Motor neuron (in vitro differentiated cells): ENCODE data around the gene MAGI1. TPM values are rescaled to one million over a fixed set of nuclear protein-coding genes. Genes with fewer than 3 reads are reported as not detected.
A peak's percentile ranks its signal among the peaks of the same experiment; 100 is the strongest.

Experiments used
- ATAC-seq, 8 experiments: fragments of 200-7000 bp; cut with Tn5 transposase; replicated peaks in 6 of 8; 2 replicates each; pipeline ENCODE4 v1.8.0; 2021; ENCODE audit warnings: mild to moderate bottlenecking in 8 of 8, moderate library complexity in 8 of 8
- H3K27ac ChIP-seq, 2 donors: fragments of 250-450 bp; sonication (Bioruptor Pico); 2 replicates each; pipeline ENCODE4 v1.9.0; 2021; ENCODE audit warnings: antibody characterized with exemption in 2 of 2, mild to moderate bottlenecking in 2 of 2, moderate library complexity in 1 of 2
- H3K4me1 ChIP-seq, 2 donors: fragments of 250-450 bp; sonication (Bioruptor Pico); replicated peaks in 1 of 2; 2 replicates each; pipeline ENCODE4 v1.6.1; 2021; ENCODE audit warnings: antibody characterized with exemption in 2 of 2, mild to moderate bottlenecking in 2 of 2, moderate library complexity in 1 of 2
- H3K4me3 ChIP-seq, 5 donors: fragments of 250-450 bp; sonication (Bioruptor Pico); 2 replicates each; pipeline ENCODE4 v1.9.0; 2021; ENCODE audit warnings: antibody characterized with exemption in 5 of 5, mild to moderate bottlenecking in 5 of 5, moderate library complexity in 4 of 5
- WGBS, 10 experiments: fragments of 450-650 bp; shearing (Covaris generic); methylation state at CpG; one replicate each; pipeline ENCODE4 v1.0.0; 2022; 5-methylcytosine and 5-hydroxymethylcytosine counted together
- in situ Hi-C, 9 experiments: fragments of 400-800 bp; cut with MboI; loops; one replicate each; pipeline ENCODE4 v1.15.0; 2021; ENCODE audit warnings: low sequenced_read_pairs in 9 of 9, low pct_unique_long_range_greater_than_20kb in 2 of 9; ENCODE audit not compliant: unreplicated experiment in 9 of 9
- total RNA-seq, 8 experiments: library from RNA; unstranded; fragments of 300-600 nt; gene quantifications; 2 replicates each; pipeline versions ENCODE4 v1.2.3 to v1.2.4, GENCODE V29; 2022

The MAGI1 gene
- total RNA-seq, 8 experiments from 2014 or later = 25.3 to 66.3 (median 38.2) TPM

GRCh38 chr3:65974509-65974908 lies 64.2 kb downstream of the MAGI1 start:
- in situ Hi-C loops = no loop called here
- H3K27ac ChIP-seq = no peak overlapping the region
- peak in 2 of 8 experiments; percentile 30 to 54 for ATAC-seq
- 65 to 100% (median 100%) methylated on average over 1 to 3 of the region's 4 CpGs; no CpG with 5 or more reads in 1 of the 10 experiments for WGBS, 10 experiments
- H3K4me1 ChIP-seq = peaks cover 0 to 5% of the 10 kb centered on the region in 2 donors
- H3K4me3 ChIP-seq = no peak overlapping the region

- WGBS, 10 experiments = 60 to 100% (median 90%) methylated on average over 1 of the region's 1 CpG; no CpG with 5 or more reads in 3 of the 10 experiments
- no peak for ATAC-seq
- no peak overlapping the region for H3K27ac ChIP-seq
- no peaks in the 10 kb centered on the region for H3K4me1 ChIP-seq
- in situ Hi-C loops = no loop called here
- H3K4me3 ChIP-seq = no peak overlapping the region
Measured at GRCh38 chr3:65972765-65973164, 66.0 kb downstream of the MAGI1 start.

- H3K4me1 ChIP-seq = no peaks in the 10 kb centered on the region
- H3K4me3 ChIP-seq = no peak overlapping the region
- WGBS, 10 experiments = 20 to 83% (median 72%) methylated on average over 1 to 7 of the region's 7 CpGs; no CpG with 5 or more reads in 1 of the 10 experiments
- in situ Hi-C loops = no loop called here
- ATAC-seq = peak in 3 of 8 experiments; percentile 16 to 63 (median 39)
- no peak overlapping the region for H3K27ac ChIP-seq
Measured at GRCh38 chr3:65971293-65972252, 67.1 kb downstream of the MAGI1 start.

DNA sequence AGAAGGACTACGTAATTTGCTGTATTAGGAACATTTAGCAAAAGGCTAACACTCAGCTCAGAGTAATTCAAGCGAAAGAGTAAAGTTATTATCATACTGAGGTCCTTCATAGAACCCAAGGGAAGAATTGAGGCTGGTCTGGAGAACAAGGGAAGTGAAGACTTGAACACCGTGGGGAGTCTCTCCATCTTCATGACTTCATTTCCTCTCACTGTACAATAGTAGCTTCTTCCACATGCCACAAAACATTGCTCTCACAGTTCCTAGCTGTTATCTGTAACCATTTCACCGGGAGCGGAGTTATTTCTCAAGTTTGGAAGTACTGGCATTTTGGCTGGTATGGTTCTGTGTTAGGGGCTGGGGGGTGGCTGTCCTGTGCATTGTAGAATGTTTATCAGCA lies 69.7 kb downstream of the MAGI1 start:
- ATAC-seq = no peak
- Histone ChIP-seq H3K4me3 (no peak overlapping the region), H3K27ac (no peak overlapping the region), H3K4me1 (no peaks in the 10 kb centered on the region)
- in situ Hi-C loops = no loop called here
- 80 to 100% (median 93%) methylated on average over 1 to 5 of the region's 5 CpGs; no CpG with 5 or more reads in 1 of the 10 experiments for WGBS, 10 experiments

- ATAC-seq = no peak
- no peaks in the 10 kb centered on the region for H3K4me1 ChIP-seq
- no peak overlapping the region for H3K27ac ChIP-seq
- WGBS, 10 experiments = 82 to 100% (median 100%) methylated on average over 1 to 3 of the region's 3 CpGs; no CpG with 5 or more reads in 3 of the 10 experiments
- no peak overlapping the region for H3K4me3 ChIP-seq
- in situ Hi-C loops = no loop called here
Measured at GRCh38 chr3:65967451-65967850, 71.3 kb downstream of the MAGI1 start.

GRCh38 chr3:65964838-65965237 lies 73.9 kb downstream of the MAGI1 start:
- Histone ChIP-seq H3K27ac (no peak overlapping the region), H3K4me3 (no peak overlapping the region), H3K4me1 (no peaks in the 10 kb centered on the region)
- 30 to 100% (median 77%) methylated on average over 1 to 3 of the region's 3 CpGs; no CpG with 5 or more reads in 2 of the 10 experiments for WGBS, 10 experiments
- in situ Hi-C loops = no loop called here
- peak in 1 of 8 experiments; percentile 87 for ATAC-seq

- in situ Hi-C loops = no loop called here
- H3K4me1 ChIP-seq = no peaks in the 10 kb centered on the region
- no peak overlapping the region for H3K27ac ChIP-seq
- 0 to 100% (median 92%) methylated on average over 1 to 5 of the region's 5 CpGs; no CpG with 5 or more reads in 1 of the 10 experiments for WGBS, 10 experiments
- ATAC-seq = peak in 6 of 8 experiments; percentile 12 to 89 (median 53)
- no peak overlapping the region for H3K4me3 ChIP-seq
Measured at GRCh38 chr3:65963787-65964677, 74.7 kb downstream of the MAGI1 start.

DNA sequence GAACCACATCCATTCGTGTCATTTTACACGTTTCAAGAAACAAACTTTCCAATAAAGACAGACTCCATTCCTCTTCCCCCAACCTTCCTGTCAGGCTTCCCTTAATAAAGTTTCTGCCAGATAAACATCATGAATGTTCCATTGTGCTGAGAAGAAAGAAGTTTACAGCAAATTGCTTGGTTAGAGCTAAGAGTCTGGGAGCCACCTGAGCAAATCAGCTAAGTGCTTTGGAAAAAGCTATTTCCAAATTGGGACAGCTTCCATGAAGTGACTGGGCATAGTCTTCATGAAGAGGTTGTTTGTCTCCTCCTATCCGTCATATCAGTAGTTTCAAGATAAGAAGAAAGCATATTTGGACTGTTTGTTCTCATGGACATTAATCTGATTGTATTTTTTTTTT lies 77.0 kb downstream of the MAGI1 start:
- no peaks in the 10 kb centered on the region for H3K4me1 ChIP-seq
- in situ Hi-C loops = no loop called here
- no peak overlapping the region for H3K27ac ChIP-seq
- H3K4me3 ChIP-seq = no peak overlapping the region
- WGBS, 10 experiments = 60 to 100% (median 87%) methylated on average over 1 to 3 of the region's 3 CpGs
- no peak for ATAC-seq

- in situ Hi-C loops = no loop called here
- WGBS, 10 experiments = 80 to 100% (median 100%) methylated on average over 1 to 2 of the region's 2 CpGs; no CpG with 5 or more reads in 3 of the 10 experiments
- peak in 1 of 8 experiments; percentile 44 for ATAC-seq
- H3K27ac ChIP-seq = no peak overlapping the region
- H3K4me3 ChIP-seq = no peak overlapping the region
- H3K4me1 ChIP-seq = no peaks in the 10 kb centered on the region
Measured at GRCh38 chr3:65961128-65961527, 77.6 kb downstream of the MAGI1 start.

GRCh38 chr3:65960087-65960486 lies 78.6 kb downstream of the MAGI1 start:
- no peak overlapping the region for H3K27ac ChIP-seq
- 50 to 100% (median 67%) methylated on average over 1 to 6 of the region's 6 CpGs; no CpG with 5 or more reads in 2 of the 10 experiments for WGBS, 10 experiments
- in situ Hi-C loops = no loop called here

GRCh38 chr3:65958216-65958615 lies 80.5 kb downstream of the MAGI1 start:
- in situ Hi-C loops = no loop called here
- no peak for ATAC-seq
- Histone ChIP-seq H3K4me1 (no peaks in the 10 kb centered on the region), H3K27ac (no peak overlapping the region), H3K4me3 (no peak overlapping the region)
- WGBS, 10 experiments = 92 to 100% (median 100%) methylated on average over 1 to 2 of the region's 2 CpGs; no CpG with 5 or more reads in 2 of the 10 experiments

More at GRCh38 chr3:65960087-65960486, 78.6 kb downstream of the MAGI1 start:
- Histone ChIP-seq H3K4me1 (no peaks in the 10 kb centered on the region), H3K4me3 (no peak overlapping the region)
- ATAC-seq = no peak

- WGBS, 10 experiments = 18 to 96% (median 83%) methylated on average over 1 to 9 of the region's 10 CpGs
- in situ Hi-C loops = no loop called here
- H3K4me1 ChIP-seq = no peaks in the 10 kb centered on the region
- no peak overlapping the region for H3K4me3 ChIP-seq
- no peak overlapping the region for H3K27ac ChIP-seq
- no peak for ATAC-seq
Measured at GRCh38 chr3:65955792-65956477, 82.8 kb downstream of the MAGI1 start.
